ENCODE data around the gene GABARAP. TPM values are rescaled to one million over a fixed set of nuclear protein-coding genes. Genes with fewer than 3 reads are reported as not detected.

Gene GABARAP
- total and polyA plus RNA-seq, 2 of the 13 experiments (the other 11 are each of a cell fraction or from before 2014, with no cell fraction given), result 161 to 310 TPM

DNA sequence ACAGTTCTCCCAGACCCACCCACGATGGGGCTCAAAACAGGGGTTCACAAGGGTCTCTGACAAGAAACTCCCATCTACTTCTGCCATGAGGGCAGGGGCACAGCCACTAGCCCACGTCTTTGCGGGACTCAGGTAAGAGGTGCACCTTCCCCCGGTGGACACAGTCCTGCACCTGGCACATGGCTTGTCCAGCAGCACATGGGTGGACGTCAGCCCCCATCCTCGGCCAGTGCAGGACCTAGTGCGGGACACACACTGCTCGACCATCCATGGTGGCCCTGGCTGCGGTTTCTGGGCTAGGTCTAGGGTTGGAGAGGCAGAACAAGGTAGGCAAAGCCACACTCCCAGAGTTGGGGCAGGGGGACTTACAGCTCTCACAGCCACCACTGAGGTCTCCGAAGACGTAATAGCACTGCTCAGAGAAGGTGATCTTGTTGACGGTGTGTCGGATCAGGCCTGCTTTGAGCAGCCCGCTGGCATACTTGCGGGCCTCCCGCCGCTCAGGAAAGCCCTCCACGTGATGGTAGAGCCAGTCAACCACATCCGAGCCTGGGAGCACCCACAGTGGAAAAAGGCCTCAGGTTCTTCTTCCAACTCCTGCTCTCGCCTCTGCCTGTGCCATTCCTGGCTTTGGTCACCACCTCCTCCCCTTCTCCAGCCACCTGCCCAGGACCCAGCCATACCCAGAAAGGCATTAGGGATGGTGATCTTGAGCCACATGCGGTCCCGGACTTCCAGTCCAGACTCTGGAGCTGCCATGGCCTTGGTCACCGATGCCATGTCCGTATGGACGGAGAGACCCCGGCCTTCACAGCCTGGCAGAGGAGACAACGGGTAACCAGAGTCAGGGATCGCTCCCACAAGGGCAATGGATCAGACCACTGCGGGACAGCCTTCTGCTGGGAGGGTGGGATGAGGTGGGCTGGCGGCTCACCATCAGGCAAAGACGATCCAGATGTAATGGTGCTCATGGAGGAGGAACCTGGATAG lies 15.2 kb downstream of the GABARAP start:
- H3K79me2 ChIP-seq (ENCODE audit: insufficient read depth, low read length), result peaks cover 18% of the 10 kb centered on the region
- no peak for FAIRE-seq
- POLR2A ChIA-PET, result interaction anchor here (0.6 kb wide), 1 partner anchor 48 kb away, joined by 3 read pairs; no protein-coding TSS in a partner anchor
- H3K4me3 ChIP-seq (replicated peaks in 1 of 3; ENCODE audit: insufficient read depth in 1 of 3, low read depth in 2 of 3, low read length in 3 of 3), result no peak overlapping the region
- DNase-seq (ENCODE audit: low spot score), result no peak
- H3K4me2 ChIP-seq (ENCODE audit: low read depth, low read length), result no peak overlapping the region
- intact Hi-C loops (cut with micrococcal nuclease; ENCODE audit: unreplicated experiment), result no loop called here
- H3K36me3 ChIP-seq (replicated peaks in 1 of 2; ENCODE audit: control insufficient read depth in 1 of 2, insufficient read depth in 2 of 2, low read length in 2 of 2), result peaks cover 34 to 85% of the 10 kb centered on the region in 2 experiments; a peak in 4 of 5 replicates
- TF ChIP-seq AGO2 (optimal IDR thresholded peaks at IDR 0.05; ENCODE audit: low read depth, low read length) (peak; percentile 11), YEATS4 (CRISPR knock-in tag; IDR thresholded peaks at IDR 0.05; ENCODE audit: borderline replicate concordance) (no peak)
- TF ChIP-seq, protein P1, sequence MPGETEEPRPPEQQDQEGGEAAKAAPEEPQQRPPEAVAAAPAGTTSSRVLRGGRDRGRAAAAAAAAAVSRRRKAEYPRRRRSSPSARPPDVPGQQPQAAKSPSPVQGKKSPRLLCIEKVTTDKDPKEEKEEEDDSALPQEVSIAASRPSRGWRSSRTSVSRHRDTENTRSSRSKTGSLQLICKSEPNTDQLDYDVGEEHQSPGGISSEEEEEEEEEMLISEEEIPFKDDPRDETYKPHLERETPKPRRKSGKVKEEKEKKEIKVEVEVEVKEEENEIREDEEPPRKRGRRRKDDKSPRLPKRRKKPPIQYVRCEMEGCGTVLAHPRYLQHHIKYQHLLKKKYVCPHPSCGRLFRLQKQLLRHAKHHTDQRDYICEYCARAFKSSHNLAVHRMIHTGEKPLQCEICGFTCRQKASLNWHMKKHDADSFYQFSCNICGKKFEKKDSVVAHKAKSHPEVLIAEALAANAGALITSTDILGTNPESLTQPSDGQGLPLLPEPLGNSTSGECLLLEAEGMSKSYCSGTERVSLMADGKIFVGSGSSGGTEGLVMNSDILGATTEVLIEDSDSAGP (CRISPR knock-in tag; IDR thresholded peaks at IDR 0.05; ENCODE audit: borderline replicate concordance), result 0 out of 2 replicates have a peak, but pooled peaks have one; percentile 20
- H4K20me1 ChIP-seq (ENCODE audit: insufficient read depth, low read length), result peaks cover 3% of the 10 kb centered on the region; the same call in 1 of the 2 replicates
- no peak for ATAC-seq
- no peaks in the 10 kb centered on the region for H3K9me3 ChIP-seq (ENCODE audit: low read length)
- H3K27ac ChIP-seq (ENCODE audit: extremely low read length, insufficient read depth, low read length), result no peak overlapping the region
- 98% methylated on average over 10 of the region's 31 CpGs for WGBS (ENCODE audit: low lambda C conversion rate)
- peaks cover 16% of the 10 kb centered on the region for H3K4me1 ChIP-seq (ENCODE audit: insufficient read depth, low read length)
- H3K9ac ChIP-seq (ENCODE audit: insufficient read depth, low read depth, low read length), result no peak overlapping the region
- CTCF ChIA-PET (ENCODE audit: low intra/inter-chr PET ratio, low total read pairs), result no interaction called here
- in situ Hi-C loops (cut with HindIII; ENCODE audit: extremely low pct_ligation_motif_present, low pct_unique_long_range_greater_than_20kb), result no loop called here
- BruUV-seq (replicated peaks), result no TSS peak
- no peaks in the 10 kb centered on the region for H3K27me3 ChIP-seq (ENCODE audit: control insufficient read depth in 1 of 2, insufficient read depth in 2 of 2, low read length in 2 of 2)
- no peak overlapping the region for H2AFZ ChIP-seq (ENCODE audit: low read length)
